ENCODE measurements around the gene AMDHD2.

The AMDHD2 gene

GRCh38 chr16:2499454-2499853, 20.7 kb upstream of the AMDHD2 start:
- no peak for DNase-seq (ENCODE audit: low read depth in 2 of 2)

GRCh38 chr16:2499890-2500429, 20.2 kb upstream of the AMDHD2 start:
- DNase-seq (ENCODE audit: low read depth in 2 of 2), result no peak

DNA sequence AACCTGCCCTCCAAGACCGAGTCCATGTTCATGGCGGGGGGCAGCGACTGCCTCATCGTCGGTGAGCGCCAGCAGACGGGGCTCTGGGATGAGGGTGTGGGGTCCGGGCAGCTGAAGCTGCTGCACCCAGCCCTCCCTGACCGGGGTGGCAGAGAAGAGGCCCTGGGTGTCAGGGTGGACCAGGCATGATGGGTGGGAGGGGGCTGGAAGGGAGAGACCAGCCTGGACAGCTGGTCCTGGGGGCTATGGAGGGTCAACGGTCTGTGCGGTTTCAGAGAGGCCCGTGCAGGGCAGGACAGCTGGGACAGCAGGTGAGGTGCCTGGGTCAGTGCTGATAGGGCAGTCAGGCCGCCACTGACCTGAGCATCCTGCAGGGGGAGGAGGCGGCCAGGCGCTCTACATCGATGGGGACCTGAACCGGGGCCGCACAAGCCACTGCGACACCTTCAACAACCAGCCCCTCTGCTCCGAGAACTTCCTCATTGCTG, 19.7 kb upstream of the AMDHD2 start:
- no peak for DNase-seq (ENCODE audit: low read depth in 2 of 2)

- DNase-seq (ENCODE audit: low read depth in 2 of 2), result peak; percentile 64 to 65
Measured at GRCh38 chr16:2500918-2501750, 19.0 kb upstream of the AMDHD2 start.

GRCh38 chr16:2501946-2502895, 17.9 kb upstream of the AMDHD2 start:
- DNase-seq (ENCODE audit: low read depth in 2 of 2), result no peak

DNA sequence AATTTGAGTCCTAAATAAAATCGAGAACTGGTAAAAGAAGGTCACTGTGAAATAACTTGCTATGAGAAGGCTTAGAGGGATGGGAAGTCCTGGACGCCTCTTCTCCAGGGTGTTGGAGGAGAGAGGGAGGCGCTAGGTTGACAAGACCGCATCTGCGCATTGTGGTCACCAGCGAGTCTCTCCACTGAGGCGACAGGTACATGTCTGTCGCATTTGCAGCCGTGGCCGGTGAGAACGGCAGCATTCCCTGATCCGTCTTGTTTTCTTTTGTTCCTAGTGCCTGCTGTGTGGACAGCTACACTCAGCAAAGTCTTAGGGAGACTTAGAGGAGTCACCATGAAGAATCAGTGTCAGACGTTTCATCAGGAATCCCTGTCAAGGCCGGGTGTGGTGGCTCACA, 14.5 kb upstream of the AMDHD2 start:
- no peak for DNase-seq (ENCODE audit: low read depth in 2 of 2)

GRCh38 chr16:2507052-2507659, 13.0 kb upstream of the AMDHD2 start:
- no peak for DNase-seq (ENCODE audit: low read depth in 2 of 2)

- DNase-seq (ENCODE audit: low read depth in 2 of 2), result no peak
Measured at GRCh38 chr16:2507665-2508064, 12.5 kb upstream of the AMDHD2 start.

DNA sequence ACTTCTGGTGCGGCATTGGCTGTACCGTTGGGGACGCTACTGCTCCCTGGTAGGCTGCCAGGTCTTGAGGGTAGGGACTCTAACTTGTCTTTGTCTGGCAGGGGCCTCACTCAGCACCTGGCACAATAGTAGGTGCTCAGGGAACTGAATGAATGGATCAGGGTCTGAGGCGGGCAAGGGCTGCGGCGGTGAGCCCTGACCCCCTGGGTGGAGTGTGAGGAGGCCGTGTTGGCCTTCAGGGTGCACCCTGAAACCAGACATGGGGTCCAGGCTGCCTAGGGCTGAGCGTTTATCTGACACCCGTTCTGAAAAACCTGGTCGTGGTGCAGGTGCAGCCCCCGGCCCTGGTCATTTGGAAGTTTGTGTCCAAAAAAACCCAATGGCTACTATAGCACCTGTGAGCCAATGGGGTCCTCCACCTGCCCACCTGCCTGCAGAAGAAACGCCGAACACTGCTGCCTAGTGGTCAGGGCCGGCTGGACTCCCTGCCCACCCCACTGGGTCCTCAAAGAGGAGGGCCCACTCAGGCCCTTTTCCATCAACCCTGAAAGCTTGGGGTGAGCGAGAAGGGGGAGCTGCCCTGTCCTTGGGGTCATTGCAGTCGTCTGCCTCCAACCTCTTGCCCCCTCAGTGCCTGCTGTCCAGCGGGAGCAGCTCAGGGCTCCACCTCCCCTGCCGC, 11.3 kb upstream of the AMDHD2 start:
- DNase-seq (ENCODE audit: low read depth in 2 of 2), result no peak

DNA sequence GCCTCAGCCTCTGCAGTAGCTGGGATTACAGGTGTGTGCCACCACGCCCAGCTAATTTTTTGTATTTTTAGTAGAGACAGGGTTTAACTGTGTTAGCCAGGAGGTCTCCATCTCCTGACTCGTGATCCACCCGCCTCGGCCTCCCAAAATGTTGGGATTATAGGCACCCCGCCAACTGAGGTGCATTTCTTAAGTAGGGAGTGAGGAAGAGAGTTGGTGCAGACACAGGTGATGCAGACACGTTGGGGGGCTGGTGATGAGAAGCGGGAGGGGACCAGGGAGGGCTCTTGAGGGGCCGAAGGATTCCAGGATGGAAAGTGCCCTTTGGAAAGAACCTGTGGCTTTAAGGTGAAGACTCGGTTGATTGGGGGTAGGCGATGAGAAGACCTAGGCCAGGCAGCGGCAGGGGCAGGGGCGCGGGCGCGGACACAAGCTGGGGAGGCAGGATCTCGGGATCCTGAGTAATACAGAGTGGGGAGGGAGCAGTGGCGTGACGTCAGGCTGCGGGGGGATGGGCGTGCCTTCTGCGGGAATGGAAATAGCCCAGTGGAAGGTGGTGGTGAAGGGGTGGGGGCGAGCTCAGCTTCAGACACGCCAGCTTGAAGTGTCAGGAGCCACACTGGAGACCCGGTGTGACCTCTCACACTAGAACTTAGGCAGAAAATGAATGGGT, 8.9 kb upstream of the AMDHD2 start:
- DNase-seq (ENCODE audit: low read depth in 2 of 2), result no peak

- no peak for DNase-seq (ENCODE audit: low read depth in 2 of 2)
Measured at GRCh38 chr16:2511996-2512734, 8.0 kb upstream of the AMDHD2 start.

DNA sequence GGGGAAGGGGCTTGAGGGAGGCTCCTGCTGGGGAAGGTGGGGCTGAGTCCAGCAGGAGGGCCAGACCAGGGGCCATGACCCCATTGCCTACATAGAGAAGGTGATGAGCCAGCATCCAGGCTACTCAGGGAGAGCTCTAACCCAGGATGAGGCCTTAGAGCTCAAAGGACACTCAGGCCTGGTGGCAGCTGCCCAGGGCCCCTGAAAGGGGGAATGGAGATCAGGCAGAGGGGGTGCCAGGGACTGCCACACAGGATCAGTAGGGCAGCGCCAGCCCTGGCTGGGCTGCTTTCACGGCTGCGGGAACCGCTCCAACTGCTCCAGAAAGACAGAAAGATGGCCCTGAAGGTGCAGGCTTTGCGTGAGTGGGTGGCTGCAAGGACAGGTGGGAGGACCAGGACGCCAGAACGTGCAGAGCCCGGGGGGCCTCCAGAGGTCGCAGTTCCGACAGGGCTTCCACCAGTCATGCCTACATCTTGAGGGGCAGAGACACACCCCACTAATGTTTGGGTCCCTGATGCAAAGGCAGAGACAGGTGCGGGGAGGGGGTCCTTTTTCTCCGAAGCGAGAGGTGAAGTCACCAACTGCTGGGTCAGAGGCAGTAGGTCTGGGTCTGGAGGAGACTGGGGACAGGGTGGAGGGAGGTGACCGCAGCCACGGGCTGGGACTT, 7.3 kb upstream of the AMDHD2 start:
- DNase-seq (ENCODE audit: low read depth in 2 of 2), result no peak

- peak; percentile 78 to 81 for DNase-seq (ENCODE audit: low read depth in 2 of 2)
Measured at GRCh38 chr16:2513405-2514332, 6.5 kb upstream of the AMDHD2 start, which contains the start of gene ATP6V0C. ATP6V0C (plus strand) TSS chr16:2513952; CDS start chr16:2514104, 152 bp downstream.

DNA sequence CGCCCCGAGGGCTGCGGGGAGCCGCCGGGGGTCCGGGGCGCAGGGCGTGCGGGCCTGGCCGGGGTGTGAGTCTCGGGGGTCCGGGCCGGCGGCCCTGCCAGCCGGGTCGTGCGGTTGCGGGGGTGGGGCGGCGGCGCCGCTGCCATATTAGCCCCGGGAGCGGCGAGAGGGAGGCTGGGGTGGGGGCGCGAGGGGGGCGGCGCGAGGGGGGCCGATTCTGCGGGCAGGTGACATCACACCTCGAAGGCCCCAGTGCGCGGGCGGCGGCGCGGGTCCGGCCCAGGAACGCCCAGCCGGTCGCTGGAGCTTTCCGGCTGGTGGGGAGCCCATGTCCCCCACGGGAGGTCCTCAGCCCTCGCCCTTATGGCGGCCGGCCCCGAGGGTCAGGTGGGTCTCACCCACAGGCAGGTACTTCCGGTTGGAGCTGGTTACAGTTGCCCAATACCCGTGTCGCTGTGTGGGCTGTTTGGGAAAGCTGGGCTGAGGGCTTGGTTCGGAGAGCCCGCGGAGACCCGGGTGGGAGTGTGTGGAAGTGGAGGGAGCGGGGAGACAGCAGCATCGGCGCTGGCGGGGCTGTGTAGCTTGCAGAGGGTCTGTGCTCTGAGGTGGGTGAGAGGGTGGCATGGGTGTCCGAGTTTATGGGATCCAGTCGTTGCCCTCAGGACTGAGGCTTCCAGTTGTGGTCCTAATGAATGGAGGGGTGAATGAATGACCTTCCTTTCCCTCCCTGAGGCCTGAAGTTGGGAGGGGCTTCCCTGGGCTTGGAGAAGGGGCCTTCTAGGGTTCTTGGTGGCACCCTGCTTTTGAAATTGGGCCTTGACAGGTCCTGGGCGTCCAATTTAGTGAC, 5.6 kb upstream of the AMDHD2 start:
- no peak for DNase-seq (ENCODE audit: low read depth in 2 of 2)

GRCh38 chr16:2515180-2515851, 4.9 kb upstream of the AMDHD2 start:
- DNase-seq (ENCODE audit: low read depth in 2 of 2), result no peak

DNA sequence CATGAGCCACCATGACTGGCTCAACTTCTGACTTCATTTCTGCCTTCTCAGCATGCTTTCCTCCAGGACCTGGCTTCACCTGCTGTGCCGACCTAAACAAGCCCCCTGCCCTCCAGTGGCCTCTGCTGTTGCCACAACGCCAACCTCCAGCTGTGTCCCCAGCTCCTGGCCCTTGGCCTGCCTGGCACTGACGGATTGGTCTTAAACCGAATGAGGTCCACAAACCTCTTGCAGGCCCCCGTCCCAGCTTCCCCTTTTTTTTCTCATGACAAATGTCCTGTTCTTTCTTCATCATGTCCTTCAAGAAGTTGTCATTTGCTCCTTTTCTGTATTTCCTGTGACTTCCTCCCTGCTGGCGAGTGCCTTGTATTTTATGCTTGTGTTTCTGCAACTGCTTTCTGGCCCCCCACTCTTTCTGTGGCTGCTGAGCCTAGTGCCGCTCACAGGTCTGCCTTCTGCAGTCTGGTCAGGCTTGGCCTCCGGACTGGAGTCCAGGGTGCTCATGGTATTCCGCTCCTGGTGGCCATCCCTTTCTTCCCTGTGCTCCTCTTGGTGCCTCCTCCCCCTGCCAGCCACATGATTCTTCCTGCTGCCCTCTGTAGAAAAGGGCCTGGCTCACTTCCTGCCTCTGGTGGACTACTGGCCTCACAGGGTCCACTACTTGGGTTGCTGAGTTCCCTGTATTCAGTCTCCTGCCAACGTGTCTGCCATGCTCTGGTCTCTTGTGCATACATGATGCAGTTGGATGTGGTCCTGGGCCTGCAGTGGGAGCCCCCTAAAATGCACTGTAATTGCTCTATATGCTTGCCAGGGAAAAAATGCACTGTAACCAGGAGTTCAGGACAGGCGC, 3.6 kb upstream of the AMDHD2 start:
- DNase-seq (ENCODE audit: low read depth in 2 of 2), result no peak
